ENCODE data around the gene GLIPR1. TPM values are rescaled to one million over a fixed set of nuclear protein-coding genes. Genes with fewer than 3 reads are reported as not detected.

Gene GLIPR1
- total RNA-seq, 5 donors from 2014 or later (not counting 1 experiment from before 2014, with no cell fraction given), result 42.9 to 102 (median 53.5) TPM

DNA sequence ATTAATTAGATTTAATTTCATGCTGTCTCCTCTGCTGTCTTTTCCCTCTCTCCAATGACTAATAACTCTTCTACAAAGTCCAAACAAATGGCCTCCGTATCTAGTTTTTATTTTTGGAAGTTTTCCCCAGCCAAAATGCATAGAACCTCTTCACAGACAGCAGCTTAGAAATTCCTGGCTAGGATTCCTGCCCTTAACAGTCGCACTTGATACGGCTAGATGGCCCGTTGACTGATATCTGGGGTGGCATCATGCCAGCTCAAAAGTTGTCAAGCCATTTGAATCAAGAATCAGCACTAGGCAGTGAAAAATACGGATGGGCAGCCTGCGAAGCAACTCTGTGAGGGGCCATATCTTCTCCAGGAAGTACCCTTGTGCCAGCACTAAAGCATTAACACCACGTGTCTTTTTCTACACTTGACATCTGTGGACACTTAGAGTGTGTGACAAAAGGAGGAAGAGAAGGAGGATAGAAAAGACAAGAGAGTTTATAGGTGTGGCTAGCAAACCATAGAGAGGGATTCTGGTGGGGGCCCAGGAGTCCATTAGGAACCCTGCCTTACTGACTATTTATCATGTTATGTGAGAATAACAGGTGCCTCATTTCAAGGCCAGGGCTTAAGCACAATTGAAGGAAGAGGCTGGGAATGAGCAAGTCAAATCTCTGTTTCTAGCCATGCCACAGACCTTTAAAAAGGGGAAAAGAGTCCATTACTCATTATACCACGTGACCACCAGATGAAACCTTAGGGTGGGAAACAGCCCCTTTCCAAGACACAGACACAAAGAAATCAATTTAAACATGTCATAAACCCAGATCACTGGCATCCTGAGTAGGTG, 70.1 kb downstream of the GLIPR1 start:
- H3K9me3 Mint-ChIP-seq, result no peaks in the 10 kb centered on the region
- ATAC-seq (replicated peaks in 1 of 4) (no peak), DNase-seq (no peak)
- Histone ChIP-seq H3K27ac (ENCODE audit: low read length) (no peak overlapping the region), H3K36me3 (ENCODE audit: control insufficient read depth in 2 of 2, extremely low read depth in 1 of 2, insufficient read depth in 1 of 2, low read length in 1 of 2) (no peaks in the 10 kb centered on the region), H3K4me1 (ENCODE audit: control insufficient read depth in 1 of 2, extremely low read depth in 1 of 2, insufficient read depth in 2 of 2, low read length in 2 of 2) (no peaks in the 10 kb centered on the region), H3K27me3 (replicated peaks in 1 of 2; ENCODE audit: control insufficient read depth in 2 of 2, extremely low read depth in 1 of 2, insufficient read depth in 2 of 2, low read length in 1 of 2) (peaks cover 0 to 8% of the 10 kb centered on the region in 2 experiments), H3K4me3 (ENCODE audit: control insufficient read depth in 1 of 2, extremely low read depth in 1 of 2, low read length in 1 of 2) (no peak overlapping the region), H3K9me3 (no peaks in the 10 kb centered on the region)
- H3K4me3 Mint-ChIP-seq, result no peak overlapping the region
- no peaks in the 10 kb centered on the region for H3K36me3 Mint-ChIP-seq
- WGBS (ENCODE audit: insufficient coverage), result 66% methylated on average over 5 of the region's 8 CpGs
- CTCF ChIA-PET, result no interaction called here
- H3K4me1 Mint-ChIP-seq, result no peaks in the 10 kb centered on the region
- peaks cover 30 to 34% of the 10 kb centered on the region in 2 donors for H3K27me3 Mint-ChIP-seq
- POLR2A ChIA-PET, result interaction anchor here in 1 of 2 donors (0.6 kb wide), 1 partner anchor 284 kb away, joined by 4 read pairs; no protein-coding TSS in a partner anchor
- peak overlapping the region in 1 of 2 donors; percentile 17 for H3K27ac Mint-ChIP-seq

DNA sequence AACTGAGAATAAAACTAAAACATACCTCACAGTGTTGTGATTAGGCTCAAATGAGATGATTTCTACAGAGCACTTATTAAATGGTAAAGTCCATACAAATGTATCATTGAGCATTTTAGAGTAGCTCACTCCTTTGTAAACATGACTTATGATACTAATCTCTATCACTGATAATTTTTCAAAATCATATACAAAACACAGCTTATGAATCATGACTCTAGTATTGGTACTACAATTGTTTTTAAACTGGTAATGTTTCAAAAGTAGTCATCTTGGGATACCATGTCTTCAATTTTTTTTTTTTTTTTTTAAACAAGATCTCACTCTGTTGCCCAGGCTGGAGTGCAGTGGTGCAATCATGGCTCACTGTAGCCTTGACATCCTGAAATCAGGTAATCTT, 70.9 kb downstream of the GLIPR1 start:
- no peak overlapping the region for H3K27ac ChIP-seq (ENCODE audit: low read length)
- H3K9me3 ChIP-seq, result no peaks in the 10 kb centered on the region
- Mint-ChIP-seq H3K9me3 (no peaks in the 10 kb centered on the region), H3K27me3 (peaks cover 33% of the 10 kb centered on the region in 2 donors), H3K4me1 (no peaks in the 10 kb centered on the region), H3K27ac (no peak overlapping the region), H3K36me3 (no peaks in the 10 kb centered on the region), H3K4me3 (no peak overlapping the region)
- no peak overlapping the region for H3K4me3 ChIP-seq (ENCODE audit: control insufficient read depth in 1 of 2, extremely low read depth in 1 of 2, low read length in 1 of 2)
- H3K4me1 ChIP-seq (ENCODE audit: control insufficient read depth in 1 of 2, extremely low read depth in 1 of 2, insufficient read depth in 2 of 2, low read length in 2 of 2), result no peaks in the 10 kb centered on the region
- DNase-seq, result no peak
- no peak for ATAC-seq (replicated peaks in 1 of 4)
- ChIA-PET CTCF (no interaction called here), POLR2A (interaction anchor here in 1 of 2 donors (0.6 kb wide), 1 partner anchor 283 kb away, joined by 4 read pairs; no protein-coding TSS in a partner anchor)
- H3K27me3 ChIP-seq (replicated peaks in 1 of 2; ENCODE audit: control insufficient read depth in 2 of 2, extremely low read depth in 1 of 2, insufficient read depth in 2 of 2, low read length in 1 of 2), result peaks cover 0 to 8% of the 10 kb centered on the region in 2 experiments
- no peaks in the 10 kb centered on the region for H3K36me3 ChIP-seq (ENCODE audit: control insufficient read depth in 2 of 2, extremely low read depth in 1 of 2, insufficient read depth in 1 of 2, low read length in 1 of 2)

DNA sequence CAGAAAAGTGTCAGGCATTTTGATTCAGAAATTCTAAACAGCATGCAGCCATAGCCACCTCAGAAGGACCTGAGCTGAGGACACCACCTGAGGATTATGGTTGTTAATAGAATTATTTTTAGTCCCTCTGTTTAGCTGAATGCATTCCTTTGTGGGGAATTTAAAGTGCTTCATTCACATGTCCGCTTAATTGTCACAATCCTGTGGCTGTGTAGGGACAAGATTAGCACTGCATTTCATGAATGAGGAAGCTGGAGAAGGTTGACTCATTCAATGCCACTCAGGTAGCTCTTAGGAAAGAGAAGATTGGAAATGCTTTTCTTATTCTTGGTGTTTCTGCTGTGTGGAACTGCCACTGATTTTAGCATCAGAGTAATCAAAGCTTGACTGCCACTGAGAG, 72.8 kb downstream of the GLIPR1 start:
- Mint-ChIP-seq H3K4me1 (no peaks in the 10 kb centered on the region), H3K9me3 (no peaks in the 10 kb centered on the region), H3K36me3 (no peaks in the 10 kb centered on the region), H3K27ac (no peak overlapping the region), H3K27me3 (peaks cover 22 to 26% of the 10 kb centered on the region in 2 donors), H3K4me3 (no peak overlapping the region)
- Histone ChIP-seq H3K27ac (ENCODE audit: low read length) (no peak overlapping the region), H3K36me3 (ENCODE audit: control insufficient read depth in 2 of 2, extremely low read depth in 1 of 2, insufficient read depth in 1 of 2, low read length in 1 of 2) (no peaks in the 10 kb centered on the region), H3K9me3 (no peaks in the 10 kb centered on the region), H3K4me1 (ENCODE audit: control insufficient read depth in 1 of 2, extremely low read depth in 1 of 2, insufficient read depth in 2 of 2, low read length in 2 of 2) (no peaks in the 10 kb centered on the region), H3K4me3 (ENCODE audit: control insufficient read depth in 1 of 2, extremely low read depth in 1 of 2, low read length in 1 of 2) (no peak overlapping the region), H3K27me3 (replicated peaks in 1 of 2; ENCODE audit: control insufficient read depth in 2 of 2, extremely low read depth in 1 of 2, insufficient read depth in 2 of 2, low read length in 1 of 2) (no peaks in the 10 kb centered on the region)
- no peak for ATAC-seq (replicated peaks in 1 of 4)
- POLR2A ChIA-PET, result interaction anchor here in 1 of 2 donors (0.5 kb wide), 1 partner anchor 448 kb away, joined by 4 read pairs; no protein-coding TSS in a partner anchor
- no peak for DNase-seq
- WGBS (ENCODE audit: insufficient coverage), result 70% methylated on average over 1 of the region's 1 CpG
- CTCF ChIA-PET, result no interaction called here

Other genes with a start within 250 kb of the GLIPR1 start
- 1 to 10 TPM; 2.4 to 4.7 (median 4.4) TPM for gene CAPS2, start 150.4 kb upstream of the GLIPR1 start, total RNA-seq
- gene GLIPR1L1, start 146.1 kb upstream of the GLIPR1 start, total RNA-seq, result not detected
- 1 to 10 TPM in 2 of 5 donors, under 1 TPM in 3; 0.51 to 2.9 (median 0.72) TPM for gene GLIPR1L2, start 89.7 kb upstream of the GLIPR1 start, total RNA-seq
- gene KRR1, start 30.9 kb downstream of the GLIPR1 start, total RNA-seq, result 100 to 1,000 TPM in 2 of 5 donors, 10 to 100 TPM in 3; 53.7 to 122 (median 66.5) TPM